Chondrocyte (in vitro differentiated cells): Measurements from ENCODE around the gene ZDBF2. TPM values are rescaled to one million over a fixed set of nuclear protein-coding genes. Genes with fewer than 3 reads are reported as not detected.
"Not testable (repeated sequence)": the region's sequence is repeated elsewhere in the genome, so short reads cannot be mapped to it uniquely, and the experiment has no call there.

ENCODE experiments used
- DNase-seq: peaks from one replicate; pipeline ENCODE4 v3.0.0; 2021; ENCODE audit warnings: mixed read lengths, low spot score
- H3K27ac Mint-ChIP-seq: one replicate; pipeline ENCODE4 v1.8.0; 2021; ENCODE audit warnings: mild to moderate bottlenecking, moderate library complexity, mixed read lengths; ENCODE audit not compliant: unreplicated experiment
- H3K27me3 Mint-ChIP-seq: 2 replicates; pipeline ENCODE4 v1.8.0; 2021; ENCODE audit warnings: low read depth, mixed read lengths
- H3K36me3 Mint-ChIP-seq: 2 replicates; pipeline ENCODE4 v1.8.0; 2021; ENCODE audit warnings: low read depth, mixed read lengths
- H3K4me1 Mint-ChIP-seq: 2 replicates; pipeline ENCODE4 v1.8.0; 2021; ENCODE audit warnings: low read depth, mild to moderate bottlenecking, mixed read lengths
- H3K4me3 Mint-ChIP-seq: one replicate; pipeline ENCODE4 v1.8.0; 2021; ENCODE audit warnings: mild to moderate bottlenecking, moderate library complexity, mixed read lengths; ENCODE audit not compliant: unreplicated experiment
- H3K9me3 Mint-ChIP-seq: 2 replicates; pipeline ENCODE4 v1.8.0; 2021; ENCODE audit warnings: low read depth, mixed read lengths
- CTCF ChIP-seq: fragments of 200-600 bp; sonication (generic); IDR thresholded peaks from 2 replicates; pipeline ENCODE4 v1.5.0; 2021; ENCODE audit warnings: antibody characterized with exemption, mild to moderate bottlenecking, moderate library complexity
- long read RNA-seq: library from polyadenylated mRNA; stranded (forward); transcript quantifications from one replicate; pipeline ENCODE4 v2.0.0, GENCODE V29; 2021
- total RNA-seq: library from RNA; stranded (reverse); gene quantifications from 3 replicates; pipeline ENCODE4 v1.2.1, GENCODE V29; 2021

The ZDBF2 gene
- 24.8 to 28.9 TPM (median 26.3 TPM) in 3 replicates for total RNA-seq
- long read RNA-seq, partial matches to known transcripts = 0 of 1 reads
- long read RNA-seq, other reads (novel, unspliced or antisense) = 1 of 1 reads

GRCh38 chr2:206274434-206275311, at the start of gene ZDBF2:
ZDBF2 (plus strand) TSS chr2:206274663; CDS start chr2:206281850, 7,187 bp downstream.
- peak within 1 kb of the TSS; percentile 97 for H3K27ac Mint-ChIP-seq
- DNase-seq = no peak

GRCh38 chr2:206225435-206226232, 48.8 kb upstream of the ZDBF2 start:
- DNase-seq = no peak
- H3K27me3 Mint-ChIP-seq = peaks cover 2% of the 10 kb centered on the region
- peaks cover 6% of the 10 kb centered on the region for H3K9me3 Mint-ChIP-seq

More at GRCh38 chr2:206274434-206275311, at the start of gene ZDBF2:
- no peaks in the 10 kb centered on the region for H3K9me3 Mint-ChIP-seq
- H3K4me3 Mint-ChIP-seq = peak within 1 kb of the TSS; percentile 84
- H3K36me3 Mint-ChIP-seq = no peaks in the 10 kb centered on the region
- H3K27me3 Mint-ChIP-seq = no peaks in the 10 kb centered on the region
- peak; percentile 11 for TF ChIP-seq CTCF
- H3K4me1 Mint-ChIP-seq = peaks cover 24% of the 10 kb centered on the region

GRCh38 chr2:206228636-206229035, 45.8 kb upstream of the ZDBF2 start:
- not testable (repeated sequence) for H3K9me3 Mint-ChIP-seq, H3K27me3 Mint-ChIP-seq

More at GRCh38 chr2:206225435-206226232, 48.8 kb upstream of the ZDBF2 start:
- Mint-ChIP-seq H3K4me3 (no peak overlapping the region), H3K36me3 (peaks cover 2% of the 10 kb centered on the region), H3K4me1 (peaks cover 9% of the 10 kb centered on the region), H3K27ac (no peak overlapping the region)
- no peak for TF ChIP-seq CTCF

DNA sequence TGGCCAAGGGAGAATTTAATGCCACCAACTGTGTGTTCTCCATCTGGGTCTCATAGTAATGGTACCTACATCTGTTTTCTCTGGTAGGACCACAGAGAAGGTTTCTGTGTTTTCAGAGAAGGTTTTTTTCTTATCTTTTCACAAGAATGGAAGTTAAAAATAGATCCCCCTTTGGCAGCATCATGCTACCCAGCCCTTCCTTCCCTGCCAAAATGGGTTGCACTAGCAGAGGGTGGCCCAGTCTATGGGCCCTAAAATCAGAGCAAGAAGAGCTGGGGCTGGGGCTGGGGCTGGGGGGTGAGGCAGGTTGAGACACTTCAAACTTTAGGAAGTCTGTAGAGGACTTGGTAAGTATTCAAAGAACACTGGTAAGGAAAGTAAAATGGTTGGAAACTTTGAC, 44.8 kb upstream of the ZDBF2 start:
- no peak for TF ChIP-seq CTCF
- no peak for DNase-seq
- Mint-ChIP-seq H3K4me1 (peaks cover 9% of the 10 kb centered on the region), H3K36me3 (peaks cover 2% of the 10 kb centered on the region), H3K9me3 (no peaks in the 10 kb centered on the region), H3K27me3 (peaks cover 2% of the 10 kb centered on the region), H3K4me3 (no peak overlapping the region), H3K27ac (no peak overlapping the region)

More at GRCh38 chr2:206228636-206229035, 45.8 kb upstream of the ZDBF2 start:
- not testable (repeated sequence) for H3K4me3 Mint-ChIP-seq, DNase-seq, H3K27ac Mint-ChIP-seq, H3K4me1 Mint-ChIP-seq, H3K36me3 Mint-ChIP-seq

DNA sequence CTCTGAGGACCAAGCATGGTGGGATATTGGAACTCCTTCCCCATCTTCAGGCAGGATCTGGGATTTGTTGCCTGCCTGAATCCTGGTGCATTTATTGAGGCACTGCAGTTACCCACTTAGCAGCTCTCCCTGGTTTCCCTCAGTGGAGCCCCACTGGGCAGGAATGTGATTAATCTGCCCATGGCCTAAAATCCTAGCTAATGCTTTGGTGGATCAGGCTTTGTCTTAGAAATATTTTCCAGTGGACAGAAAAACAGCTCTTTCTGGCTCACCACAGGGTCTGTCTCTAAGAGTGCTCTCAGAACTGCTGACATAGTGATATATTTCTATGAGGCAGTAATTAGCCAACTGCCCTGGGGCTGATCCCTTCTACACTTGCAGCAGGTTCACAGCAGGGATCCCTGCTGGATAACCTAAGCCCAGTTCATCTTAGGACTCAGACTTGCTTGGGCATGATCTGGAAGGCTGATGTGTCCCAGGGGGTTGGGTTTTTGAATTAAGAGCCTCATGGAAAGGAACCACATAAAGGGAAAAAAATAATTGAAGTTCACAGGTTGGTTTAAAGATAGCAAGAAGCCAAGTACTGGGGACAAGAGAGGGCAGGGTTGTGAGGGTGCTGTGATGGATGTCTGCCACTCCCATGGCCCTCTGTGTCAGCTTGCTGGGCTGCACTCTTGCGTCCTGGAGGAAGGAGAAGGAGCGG, 44.3 kb upstream of the ZDBF2 start:
- H3K4me1 Mint-ChIP-seq = peaks cover 9% of the 10 kb centered on the region

More for the DNA sequence above, 44.3 kb upstream of the ZDBF2 start:
- Mint-ChIP-seq H3K27ac (no peak overlapping the region), H3K4me3 (no peak overlapping the region), H3K27me3 (peaks cover 2% of the 10 kb centered on the region), H3K9me3 (no peaks in the 10 kb centered on the region), H3K36me3 (peaks cover 2% of the 10 kb centered on the region)
- no peak for DNase-seq
- TF ChIP-seq CTCF = peak; percentile 61
